GM15510 (cell line): ENCODE data around the gene CFAP57.

Experiments used
- POLR2A ChIP-seq: IDR thresholded peaks from 3 replicates; pipeline ENCODE4 v1.6.1; 2011; ENCODE audit warnings: borderline replicate concordance; ENCODE audit not compliant: insufficient read length; ENCODE audit errors: extremely low read depth

The CFAP57 gene

DNA sequence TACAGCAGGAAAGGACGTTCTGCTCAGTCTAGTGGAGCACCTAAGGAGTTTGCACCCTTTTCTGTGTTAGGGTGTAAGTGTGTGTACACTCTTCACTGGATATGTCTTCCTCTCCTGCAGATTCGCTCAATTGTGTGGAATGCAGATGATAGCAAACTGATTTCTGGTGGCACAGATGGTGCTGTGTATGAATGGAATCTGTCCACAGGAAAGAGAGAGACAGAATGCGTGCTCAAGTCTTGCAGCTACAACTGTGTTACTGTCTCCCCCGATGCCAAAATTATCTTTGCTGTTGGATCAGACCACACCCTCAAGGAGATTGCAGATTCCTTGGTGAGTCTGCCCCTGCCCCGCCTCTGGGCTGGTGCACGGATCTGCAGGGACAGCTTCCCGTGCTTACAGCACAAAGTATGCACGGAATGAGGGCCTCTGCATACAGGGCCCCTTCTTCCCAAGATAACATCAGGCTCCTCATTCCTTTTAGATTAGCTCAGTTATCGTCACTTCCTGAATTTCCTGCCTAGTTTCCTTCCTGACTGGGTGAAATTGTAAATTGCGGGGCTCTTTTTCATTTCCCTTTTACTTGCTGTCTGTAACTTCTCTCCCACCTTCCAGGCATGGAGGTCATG lies 34.6 kb downstream of the CFAP57 start:
- TF ChIP-seq POLR2A: no peak

DNA sequence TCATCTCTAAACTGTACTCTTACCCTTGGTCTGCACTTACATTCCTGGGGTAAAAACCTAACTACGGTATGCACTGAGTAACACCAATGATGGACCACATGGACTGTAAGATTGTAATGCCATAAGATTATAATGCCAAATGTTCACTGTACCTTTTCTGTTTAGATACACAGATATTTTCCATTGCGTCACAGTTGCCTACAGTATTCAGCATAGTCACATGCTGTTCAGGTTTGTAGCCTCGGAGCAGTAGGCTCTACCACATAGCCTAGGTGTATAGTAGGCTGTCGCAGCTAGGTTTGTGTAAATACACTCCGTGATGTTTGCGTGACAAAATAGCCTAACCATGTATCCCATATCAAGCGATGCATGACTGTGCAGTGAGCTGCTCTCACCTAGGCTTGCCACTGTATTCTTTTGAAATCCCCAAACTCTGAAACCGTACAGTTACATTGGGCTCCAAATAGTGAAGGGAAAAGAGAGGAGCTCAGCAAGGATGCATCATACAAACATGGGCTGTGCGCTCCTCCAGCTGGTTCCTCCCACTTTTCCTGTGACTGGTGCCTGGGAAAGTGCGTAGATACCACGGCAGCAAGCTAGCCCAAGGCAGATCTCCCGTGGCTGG lies 35.2 kb downstream of the CFAP57 start:
- TF ChIP-seq POLR2A: no peak

DNA sequence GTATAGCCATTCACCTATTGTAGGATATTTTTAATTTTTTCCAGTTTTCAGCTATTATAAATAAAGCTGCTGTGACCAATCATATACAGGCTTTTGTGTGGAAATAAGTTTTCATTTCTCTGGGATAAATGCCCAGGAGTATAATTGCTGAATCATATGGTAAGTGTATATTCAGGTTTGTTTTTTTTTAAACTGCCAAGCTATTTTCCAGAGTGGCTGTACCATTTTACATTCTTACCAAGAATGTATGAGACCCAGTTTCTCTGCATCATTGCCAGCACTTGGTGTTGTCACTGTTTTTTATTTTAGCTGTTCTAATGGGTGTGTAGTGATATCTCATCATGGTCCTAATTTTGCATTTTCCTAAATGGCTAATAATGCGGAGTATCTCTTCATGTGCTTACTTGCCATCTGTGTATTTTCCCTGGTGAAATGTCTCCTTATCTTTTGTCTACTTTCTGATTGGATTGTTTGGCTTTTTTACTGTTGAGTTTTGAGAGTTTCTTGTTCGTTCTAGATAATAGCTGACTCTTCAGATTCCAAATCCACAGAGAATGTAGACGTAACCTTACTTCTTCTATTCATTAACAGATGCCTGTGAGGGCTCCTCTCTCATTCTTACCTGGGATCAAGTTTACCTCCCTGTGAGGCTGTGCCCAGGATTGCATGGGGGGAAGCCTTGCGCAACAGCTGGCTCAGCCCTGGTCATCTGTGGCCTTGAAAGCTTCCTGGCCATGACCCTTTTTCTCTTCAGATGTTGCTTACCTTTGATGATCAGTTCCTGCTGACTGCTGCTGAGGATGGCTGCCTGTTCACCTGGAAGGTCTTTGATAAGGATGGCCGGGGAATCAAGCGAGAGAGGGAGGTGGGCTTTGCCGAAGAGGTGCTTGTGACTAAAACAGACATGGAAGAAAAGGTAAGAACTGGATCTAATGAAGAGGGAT lies 42.6 kb downstream of the CFAP57 start:
- no peak for TF ChIP-seq POLR2A

DNA sequence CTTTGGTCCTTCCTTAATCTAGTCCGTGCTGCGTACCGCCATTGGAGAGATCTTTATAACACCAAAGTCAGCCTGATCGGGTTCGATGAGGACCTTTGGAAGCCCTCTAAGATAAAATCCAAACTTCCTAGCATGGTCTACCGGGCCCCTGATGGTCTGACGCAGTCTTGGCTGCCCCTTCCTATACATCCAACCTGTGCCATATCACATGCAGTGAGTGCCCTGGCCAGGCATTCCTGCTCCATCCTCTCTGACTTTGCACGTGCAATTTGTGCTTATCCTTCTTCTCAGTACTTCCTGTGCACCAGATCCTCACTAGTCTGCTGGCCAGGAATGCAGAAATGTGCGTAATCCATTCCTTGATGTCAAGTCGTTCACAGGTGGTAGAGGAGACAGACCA lies 45.6 kb downstream of the CFAP57 start:
- no peak for TF ChIP-seq POLR2A

DNA sequence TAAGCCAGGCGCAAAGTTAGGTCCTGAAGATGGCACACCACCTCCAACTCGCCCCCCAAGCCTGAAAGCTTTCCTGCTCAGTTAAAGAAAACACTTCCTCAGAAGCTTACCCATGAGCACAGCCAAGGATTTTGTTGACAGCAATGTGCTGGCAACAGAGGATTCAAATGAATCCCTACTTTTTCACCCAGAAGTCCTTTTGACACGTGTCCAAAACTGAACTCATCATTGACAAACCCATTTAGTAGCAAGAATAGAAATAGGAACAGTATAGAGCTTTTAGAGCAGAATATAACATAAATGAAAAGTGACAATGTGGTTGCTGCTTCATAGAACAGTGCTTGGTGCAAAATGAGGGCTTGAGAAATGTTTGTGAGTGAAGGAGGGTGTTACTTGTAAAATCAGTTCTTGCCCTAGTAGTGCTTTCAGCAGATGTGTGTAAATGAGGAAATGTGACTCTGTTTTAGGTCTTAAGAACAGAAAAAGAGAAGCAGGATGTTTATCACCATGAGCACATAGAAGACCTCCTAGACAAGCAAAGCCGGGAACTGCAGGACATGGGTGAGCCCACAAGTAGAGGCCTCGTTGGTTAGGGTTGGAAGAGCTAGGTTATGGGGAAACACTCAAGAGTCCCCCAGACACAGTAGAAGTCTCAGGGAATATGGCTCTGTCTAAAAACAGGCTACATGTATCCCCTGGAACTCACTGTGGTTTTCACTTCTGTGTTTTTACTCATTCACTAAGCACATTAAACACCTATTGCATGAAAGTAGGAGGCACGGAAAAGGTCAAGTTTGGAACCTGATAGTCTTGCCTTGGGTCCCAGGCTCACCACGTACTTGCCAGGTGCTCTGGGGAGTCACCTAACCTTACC lies 49.0 kb downstream of the CFAP57 start:
- TF ChIP-seq POLR2A: no peak

DNA sequence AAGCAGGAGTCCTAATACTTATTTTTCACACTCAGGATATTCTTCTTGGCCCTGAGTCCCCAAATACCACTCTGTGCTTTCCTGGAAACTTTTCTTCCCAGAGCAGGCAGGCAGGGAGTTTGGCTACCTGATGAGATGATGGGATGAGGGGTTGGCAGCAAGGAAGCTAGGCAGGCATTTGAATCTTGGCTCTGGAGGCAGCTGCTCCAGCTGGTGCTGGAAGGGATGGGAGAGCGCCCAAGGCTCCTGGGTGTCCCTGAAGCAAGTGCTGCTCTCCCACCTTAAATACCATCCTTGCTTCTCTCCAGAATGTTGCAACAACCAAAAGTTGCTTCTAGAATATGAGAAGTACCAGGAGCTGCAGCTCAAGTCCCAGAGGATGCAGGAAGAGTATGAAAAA lies 49.7 kb downstream of the CFAP57 start:
- TF ChIP-seq POLR2A: no peak

DNA sequence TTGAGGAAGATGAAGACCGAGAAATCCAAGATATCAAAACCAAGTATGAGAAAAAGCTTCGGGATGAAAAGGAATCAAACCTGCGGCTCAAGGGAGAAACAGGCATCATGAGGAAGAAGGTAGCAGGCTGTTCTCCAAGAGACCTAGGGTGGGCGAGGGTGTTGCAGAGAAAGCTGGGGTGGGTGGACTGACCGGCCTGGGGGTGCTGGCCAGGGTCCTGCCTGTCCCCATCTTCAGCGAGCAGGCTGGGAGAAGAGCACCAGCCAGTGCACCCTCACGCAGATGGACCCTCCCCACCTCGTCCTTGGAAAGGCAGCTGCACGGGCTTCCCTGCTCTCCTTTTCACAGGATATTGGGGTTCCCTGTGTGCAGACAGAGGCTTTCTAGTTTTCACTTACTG lies 50.7 kb downstream of the CFAP57 start:
- no peak for TF ChIP-seq POLR2A

DNA sequence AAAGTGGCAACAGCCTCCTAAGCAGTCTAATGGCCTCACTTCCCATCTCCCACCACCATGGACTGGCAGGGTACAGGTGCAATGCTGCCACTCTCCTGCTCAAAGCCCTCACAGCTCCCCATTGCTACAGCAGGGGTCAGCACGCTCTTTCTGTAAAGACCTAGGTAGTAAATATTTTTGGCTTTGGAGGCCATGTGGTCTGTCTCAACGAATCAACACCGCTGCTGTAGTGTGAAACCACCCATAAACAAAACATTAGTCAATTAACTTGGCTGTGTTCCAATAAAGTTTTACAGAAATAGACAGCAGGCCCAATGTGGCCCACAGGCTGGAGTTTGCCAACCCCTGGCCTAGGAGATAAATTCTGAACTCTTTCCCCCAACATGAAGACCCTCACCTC lies 53.0 kb downstream of the CFAP57 start:
- TF ChIP-seq POLR2A: no peak

DNA sequence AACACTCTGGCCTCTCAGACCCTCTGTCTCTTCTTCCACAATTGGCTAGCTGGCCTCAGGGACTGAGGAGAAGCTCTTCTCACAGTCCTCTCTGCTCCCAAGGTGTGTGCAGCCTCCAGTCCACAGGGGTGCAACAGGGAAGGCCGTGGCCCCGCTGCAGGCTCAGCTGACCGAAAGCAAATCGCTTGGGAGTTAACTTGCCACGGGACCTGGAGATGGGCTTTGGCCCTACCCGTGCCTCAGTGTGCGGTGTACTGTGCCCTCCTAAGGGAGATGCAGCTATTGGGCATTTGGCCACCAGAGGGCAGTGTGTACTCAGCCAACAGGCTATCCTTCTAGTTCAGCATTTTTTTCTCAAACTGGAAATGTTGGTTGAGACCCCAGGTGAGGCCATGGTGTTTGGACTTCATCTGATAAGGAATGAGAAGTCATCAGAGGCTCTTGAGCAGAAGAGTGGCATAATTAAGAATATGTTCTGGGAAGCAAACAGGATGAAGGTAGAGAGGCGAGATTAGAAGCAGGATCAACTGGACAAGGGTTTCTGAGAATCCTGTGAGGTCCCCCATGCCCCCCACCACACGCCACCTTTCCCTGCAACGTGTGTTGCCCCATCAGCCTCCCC lies 55.1 kb downstream of the CFAP57 start:
- no peak for TF ChIP-seq POLR2A

DNA sequence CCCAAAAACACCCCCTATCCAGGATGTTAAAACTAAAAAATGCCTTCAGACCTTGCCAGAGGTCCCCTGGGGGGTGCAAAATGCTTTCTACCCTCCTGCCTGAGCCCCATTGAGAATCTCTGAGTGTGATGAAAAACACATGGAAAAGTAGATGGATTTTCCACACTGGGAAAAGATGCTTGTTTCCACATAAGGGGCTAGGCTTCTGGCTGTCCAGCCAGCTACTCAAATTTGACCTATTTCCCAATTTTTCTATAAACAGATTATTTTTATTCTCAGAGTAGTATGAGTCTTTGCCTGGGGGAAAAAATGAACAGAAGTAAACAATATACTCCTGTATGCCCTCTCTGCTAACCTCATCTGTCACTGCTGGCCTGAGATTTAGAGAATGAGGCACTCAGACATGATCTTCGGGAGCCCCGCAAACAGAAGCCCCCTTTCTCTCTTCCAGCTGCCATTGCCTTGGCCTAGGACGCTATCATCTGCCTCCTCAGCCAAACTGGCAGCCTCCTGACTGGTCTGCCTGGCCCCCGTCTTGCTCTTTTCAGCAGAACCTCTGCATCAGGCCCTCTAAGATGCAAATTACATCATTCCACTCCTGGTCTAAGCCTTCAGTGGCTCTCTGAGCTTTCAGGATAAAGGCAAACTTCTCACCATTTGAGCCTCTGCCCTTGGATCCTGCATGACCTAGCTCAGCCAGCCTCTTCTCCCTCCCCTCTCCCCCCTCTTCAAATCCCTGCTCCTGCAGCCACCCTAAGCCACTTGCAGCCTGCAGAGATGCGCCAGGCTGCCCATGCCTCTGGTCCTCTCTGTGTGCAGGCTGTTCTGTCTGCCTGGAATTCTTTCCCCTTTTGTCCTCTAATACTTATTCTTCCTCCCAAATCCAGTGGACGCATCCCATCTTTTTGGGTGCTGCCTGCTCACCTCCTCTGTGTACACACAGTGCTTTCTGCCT lies 58.0 kb downstream of the CFAP57 start:
- TF ChIP-seq POLR2A: no peak

DNA sequence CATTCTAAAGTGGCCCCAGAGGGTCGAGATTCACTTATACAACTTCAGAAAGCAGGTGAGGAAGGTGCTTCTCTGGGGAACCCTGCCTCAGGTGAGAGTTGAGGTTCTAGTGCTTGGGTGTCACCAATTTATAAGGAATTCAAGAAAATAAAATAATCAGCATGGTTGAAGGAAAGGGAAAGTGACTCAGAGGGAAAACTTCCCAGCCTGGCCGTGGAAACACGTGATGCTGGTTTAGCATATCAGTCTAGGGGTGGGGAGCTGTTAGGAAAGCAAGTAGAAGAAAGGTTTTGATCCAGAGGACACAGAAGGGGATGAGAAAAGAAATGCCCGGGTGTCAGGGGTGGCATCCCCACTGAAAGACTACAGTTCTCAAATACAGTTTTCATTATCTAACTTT lies 59.9 kb downstream of the CFAP57 start:
- TF ChIP-seq POLR2A: no peak

DNA sequence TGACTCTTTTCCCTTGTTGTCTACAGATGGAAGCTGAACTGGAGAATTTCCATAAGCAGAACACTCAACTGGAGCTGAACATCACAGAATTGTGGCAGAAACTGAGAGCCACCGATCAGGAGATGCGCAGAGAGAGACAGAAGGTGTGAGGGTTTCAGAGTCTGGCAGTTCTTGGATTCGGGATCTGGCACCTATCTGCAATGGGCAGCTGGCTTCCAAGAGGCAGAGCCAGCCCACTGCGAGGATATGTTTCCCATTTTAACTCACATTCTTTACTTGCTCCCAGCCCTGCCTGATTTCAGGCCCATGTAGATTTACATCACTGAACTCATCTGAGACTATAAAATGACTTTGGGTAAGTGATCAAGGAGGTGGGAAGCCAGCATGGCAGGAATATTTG lies 60.4 kb downstream of the CFAP57 start:
- no peak for TF ChIP-seq POLR2A

DNA sequence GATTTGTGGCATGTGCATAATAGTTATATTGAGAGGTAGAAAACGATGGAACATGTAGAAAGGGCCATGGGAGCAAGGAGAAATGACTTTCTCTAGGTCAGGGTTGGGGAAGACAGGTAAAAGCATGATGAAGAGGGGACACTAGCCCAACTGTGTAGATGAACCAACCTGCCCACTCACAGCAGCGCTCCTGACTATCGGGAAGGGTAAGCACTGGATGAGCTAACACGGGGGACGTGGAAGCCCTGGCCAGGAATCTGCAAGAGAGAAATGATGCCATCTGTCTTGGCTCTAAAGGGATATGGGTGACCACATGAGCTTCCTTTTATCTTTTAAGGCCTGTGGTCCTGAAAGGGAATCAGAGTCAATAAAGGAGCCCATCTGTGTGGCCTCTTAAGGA lies 61.5 kb downstream of the CFAP57 start:
- no peak for TF ChIP-seq POLR2A
